GM12891 (cell line): Measurements from ENCODE around the gene TTC13.
A peak's percentile ranks its signal among the peaks of the same experiment; 100 is the strongest.

Experiments
- DNase-seq: peaks from one replicate; pipeline ENCODE4 v3.0.0; 2011; ENCODE audit warnings: low spot score; ENCODE audit not compliant: insufficient read length
- FAIRE-seq: peaks from 2 replicates; lab custom pipeline; 2011; peaks lifted over from hg19 to GRCh38; lab: Jason Lieb, UNC
- PAX5 ChIP-seq: IDR thresholded peaks from 2 replicates; pipeline ENCODE4 v1.6.1; 2011; ENCODE audit warnings: low read length, moderate library complexity, mild to moderate bottlenecking; ENCODE audit not compliant: insufficient read depth, severe bottlenecking
- POLR2A ChIP-seq: IDR thresholded peaks from 2 replicates; pipeline ENCODE4 v1.6.1; 2011; ENCODE audit warnings: low read depth, low read length, control low read depth
- POLR2AphosphoS5 ChIP-seq: IDR thresholded peaks from 2 replicates; pipeline ENCODE4 v1.6.1; 2011; ENCODE audit warnings: low read depth, low read length, control low read depth
- POU2F2 ChIP-seq: IDR thresholded peaks from 2 replicates; pipeline ENCODE4 v1.6.1; 2011; ENCODE audit warnings: low read depth, mild to moderate bottlenecking, control low read depth, low read length, moderate library complexity
- SPI1 ChIP-seq: IDR thresholded peaks from 2 replicates; pipeline ENCODE4 v1.6.1; 2011; ENCODE audit warnings: low read depth, low read length, control low read depth
- TAF1 ChIP-seq: IDR thresholded peaks from 2 replicates; pipeline ENCODE4 v1.6.1; 2011; ENCODE audit warnings: low read depth, low read length, control low read depth

TTC13 gene

DNA sequence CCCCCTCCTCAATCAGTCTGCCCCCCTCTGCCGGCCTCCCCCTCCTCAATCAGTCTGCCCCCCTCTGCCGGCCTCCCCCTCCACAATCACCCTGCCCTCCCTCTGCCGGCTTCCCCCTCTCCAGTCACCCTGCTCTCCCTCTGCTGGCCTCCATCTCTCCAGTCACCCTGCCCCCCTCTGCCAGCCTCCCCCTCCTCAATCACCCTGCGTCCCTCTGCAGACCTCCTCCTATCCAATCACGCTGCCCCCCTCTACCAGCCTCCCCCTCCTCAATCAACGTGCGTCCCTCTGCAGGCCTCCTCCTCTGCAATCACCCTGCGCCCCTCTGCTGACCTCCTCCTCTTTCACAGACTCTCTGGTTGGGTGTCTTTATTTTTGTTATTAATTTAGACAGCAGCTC lies 98.9 kb downstream of the TTC13 start:
- no peak for DNase-seq
- TF ChIP-seq TAF1 (no peak), POLR2AphosphoS5 (no peak), SPI1 (no peak), POU2F2 (no peak), POLR2A (no peak), PAX5 (no peak)

DNA sequence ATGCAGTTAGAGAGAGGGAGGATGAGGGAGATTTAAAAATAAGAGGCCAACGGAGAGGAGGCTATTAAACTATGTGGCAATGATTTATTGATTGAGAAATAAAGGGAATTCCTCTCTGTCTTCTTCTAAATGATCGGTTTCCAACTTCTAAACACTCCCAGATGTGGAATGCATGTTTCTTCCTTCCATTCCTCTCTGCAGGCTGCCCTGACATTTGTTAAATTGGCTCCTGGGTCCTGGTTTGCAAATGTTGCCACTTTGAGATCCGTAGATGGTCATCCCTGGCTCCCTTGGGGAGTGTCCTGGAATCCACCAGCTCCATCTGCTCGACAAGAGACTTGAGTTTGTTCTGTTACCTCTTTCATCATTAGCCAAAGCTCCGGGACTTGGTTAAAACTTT lies 100.1 kb downstream of the TTC13 start:
- FAIRE-seq, result no peak
- TF ChIP-seq POLR2A (no peak), POU2F2 (no peak), POLR2AphosphoS5 (no peak), TAF1 (no peak), PAX5 (no peak), SPI1 (no peak)
- no peak for DNase-seq

More for the DNA sequence above, 98.9 kb downstream of the TTC13 start:
- FAIRE-seq, result no peak

DNA sequence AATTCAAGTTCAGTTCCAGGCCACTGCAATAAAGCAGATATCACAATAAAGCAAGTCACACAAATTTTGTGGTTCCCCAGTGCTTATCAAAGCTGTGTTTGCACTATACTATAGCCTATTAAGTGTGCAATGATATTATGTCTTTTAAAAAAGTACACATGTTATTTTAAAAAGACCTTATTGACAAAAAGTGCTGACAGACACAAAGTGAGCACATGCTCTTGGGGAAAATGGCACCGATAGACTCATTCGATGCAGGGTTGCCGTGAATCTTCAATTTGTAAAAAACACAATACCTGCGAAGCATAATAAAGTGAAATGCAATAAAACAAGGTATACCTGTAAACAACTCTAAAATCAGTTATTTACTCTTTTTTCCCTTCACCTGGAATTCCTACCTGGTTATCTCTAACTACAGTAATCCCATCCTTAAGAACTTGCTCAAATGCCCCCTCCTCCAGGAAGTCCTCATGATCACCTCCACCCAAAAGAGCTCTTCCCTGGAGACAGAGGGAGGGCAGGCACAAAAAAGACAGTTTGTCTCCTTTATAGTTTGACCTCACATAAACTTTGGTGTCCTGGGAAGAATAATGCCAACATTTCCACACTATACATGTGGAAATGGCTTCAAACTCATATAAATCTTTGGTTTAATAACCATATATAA lies 100.6 kb downstream of the TTC13 start:
- no peak for TF ChIP-seq SPI1
- TF ChIP-seq POU2F2, result no peak
- TF ChIP-seq PAX5, result no peak
- TF ChIP-seq TAF1, result no peak
- no peak for TF ChIP-seq POLR2A
- no peak for TF ChIP-seq POLR2AphosphoS5
- no peak for DNase-seq
- FAIRE-seq, result no peak

DNA sequence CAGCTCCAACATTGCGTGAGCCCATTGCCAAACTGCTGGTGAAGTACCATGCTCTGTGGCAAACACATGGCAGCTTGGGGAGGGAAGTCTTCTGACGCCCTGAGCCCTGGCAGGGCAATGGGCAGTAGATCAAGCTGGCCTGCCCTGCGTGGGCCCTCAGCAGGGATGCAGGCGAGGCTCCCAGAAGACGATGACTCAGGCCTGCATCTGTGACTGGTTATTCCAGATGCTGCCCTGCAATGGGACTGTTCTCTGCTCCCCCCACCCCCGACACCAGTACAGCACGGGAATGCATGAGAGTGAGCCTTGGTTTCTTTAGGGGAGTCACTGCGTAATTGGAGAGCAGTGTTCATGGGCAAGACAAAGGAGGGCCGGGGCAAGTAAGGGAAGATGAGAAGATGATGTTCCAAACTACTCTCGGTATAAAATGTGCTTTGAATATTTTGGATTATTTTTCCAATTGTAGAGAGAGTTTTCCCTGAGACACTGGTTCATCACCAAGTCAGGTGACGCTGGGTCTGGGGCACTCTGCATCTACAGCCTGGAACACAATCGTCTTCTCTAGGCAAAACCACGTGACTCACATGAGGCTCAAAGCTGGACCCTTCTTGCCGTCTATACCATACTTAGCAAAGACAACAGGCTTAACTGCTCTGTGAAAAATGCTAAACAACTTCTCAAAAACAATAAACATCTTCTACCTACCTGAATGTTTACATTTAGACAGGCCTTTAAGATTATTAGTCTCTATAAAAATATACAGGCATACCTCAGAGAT lies 101.3 kb downstream of the TTC13 start:
- FAIRE-seq (no peak), DNase-seq (no peak)
- TF ChIP-seq PAX5, result no peak
- TF ChIP-seq POU2F2, result no peak
- TF ChIP-seq POLR2A, result no peak
- no peak for TF ChIP-seq POLR2AphosphoS5
- TF ChIP-seq TAF1, result no peak
- TF ChIP-seq SPI1, result no peak

DNA sequence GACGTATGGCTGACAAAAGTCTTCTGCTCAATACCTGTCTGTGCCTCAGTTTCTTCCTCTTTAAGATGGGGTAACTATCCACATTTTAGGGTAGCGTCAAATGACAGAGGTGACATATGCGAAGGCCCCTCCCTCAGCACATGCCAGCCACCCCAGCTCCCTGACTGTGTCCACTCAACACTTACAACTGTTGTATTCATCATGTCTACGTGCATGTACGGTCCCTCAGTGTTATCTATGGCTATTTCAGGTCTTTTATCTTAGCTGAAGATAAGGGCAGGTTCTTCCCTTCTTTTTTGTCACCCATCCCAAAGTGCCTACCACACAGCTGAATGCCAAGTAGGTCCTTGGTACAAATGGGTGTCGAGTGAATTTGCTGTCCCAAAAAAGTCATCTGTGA lies 102.0 kb downstream of the TTC13 start:
- FAIRE-seq (no peak), DNase-seq (no peak)
- no peak for TF ChIP-seq POLR2A
- TF ChIP-seq POLR2AphosphoS5, result no peak
- no peak for TF ChIP-seq SPI1
- no peak for TF ChIP-seq PAX5
- no peak for TF ChIP-seq TAF1
- no peak for TF ChIP-seq POU2F2

DNA sequence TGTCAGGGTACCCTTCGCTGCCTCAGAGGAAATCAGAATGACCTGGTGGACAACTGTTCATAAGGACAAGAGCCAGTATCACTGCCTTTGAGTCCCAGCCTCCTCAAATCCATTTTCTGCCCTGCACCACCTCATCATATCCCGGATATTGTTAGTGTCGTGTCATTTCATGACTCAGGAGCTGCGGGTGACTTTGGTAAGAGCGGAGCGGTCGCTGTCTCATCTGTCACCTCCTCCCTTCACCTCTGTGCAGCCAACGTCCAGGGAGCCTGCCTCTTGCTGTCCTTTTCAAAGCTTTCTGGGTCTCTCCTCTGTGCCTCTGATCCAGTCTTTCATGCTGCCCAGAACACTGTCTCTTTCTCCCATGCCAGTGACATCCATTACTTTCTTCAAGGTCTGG lies 103.3 kb downstream of the TTC13 start:
- TF ChIP-seq POLR2AphosphoS5 (no peak), PAX5 (no peak), SPI1 (no peak), POLR2A (no peak), TAF1 (no peak), POU2F2 (no peak)
- DNase-seq (no peak), FAIRE-seq (no peak)

DNA sequence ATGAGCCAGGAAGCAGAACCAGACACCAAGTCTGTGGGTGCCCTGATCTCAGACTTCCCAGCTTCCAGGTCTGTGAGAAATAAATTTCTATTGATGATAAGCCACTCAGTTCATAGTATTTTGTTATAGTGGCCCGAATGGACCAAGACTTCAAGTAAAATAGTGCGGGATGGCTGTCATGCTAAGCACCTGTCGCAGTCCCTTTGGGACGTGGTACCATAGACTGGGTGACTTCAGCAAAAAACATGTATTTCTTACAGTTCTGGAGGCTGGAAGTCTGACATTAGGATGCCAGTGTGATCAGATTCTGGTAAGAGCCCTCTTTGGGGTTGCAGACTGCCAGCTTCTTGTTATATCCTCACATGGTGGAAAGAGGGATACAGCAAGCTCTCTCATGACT lies 107.7 kb downstream of the TTC13 start:
- no peak for FAIRE-seq
- no peak for TF ChIP-seq TAF1
- no peak for TF ChIP-seq POU2F2
- TF ChIP-seq PAX5, result no peak
- no peak for TF ChIP-seq SPI1
- no peak for TF ChIP-seq POLR2AphosphoS5
- no peak for TF ChIP-seq POLR2A
- DNase-seq, result no peak

DNA sequence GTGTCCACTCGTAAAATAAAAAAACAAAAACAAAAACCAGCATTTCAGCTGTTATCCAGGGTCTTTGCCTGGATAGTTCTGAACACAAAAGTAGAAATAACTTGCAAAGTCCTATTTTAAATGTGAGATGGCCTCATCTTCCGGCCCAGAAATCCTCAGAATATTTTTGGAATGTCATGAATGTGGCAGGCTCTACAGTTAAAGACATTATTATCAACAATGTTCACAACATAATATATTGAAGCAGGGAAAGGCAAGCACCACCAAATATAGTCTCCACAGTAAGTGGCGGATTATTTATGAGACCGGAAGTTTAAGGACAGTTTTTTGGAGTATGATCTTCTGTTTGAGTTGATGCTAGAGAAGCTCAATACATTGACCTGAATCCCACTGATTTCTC lies 109.2 kb downstream of the TTC13 start:
- TF ChIP-seq SPI1, result no peak
- no peak for TF ChIP-seq TAF1
- no peak for DNase-seq
- FAIRE-seq, result no peak

DNA sequence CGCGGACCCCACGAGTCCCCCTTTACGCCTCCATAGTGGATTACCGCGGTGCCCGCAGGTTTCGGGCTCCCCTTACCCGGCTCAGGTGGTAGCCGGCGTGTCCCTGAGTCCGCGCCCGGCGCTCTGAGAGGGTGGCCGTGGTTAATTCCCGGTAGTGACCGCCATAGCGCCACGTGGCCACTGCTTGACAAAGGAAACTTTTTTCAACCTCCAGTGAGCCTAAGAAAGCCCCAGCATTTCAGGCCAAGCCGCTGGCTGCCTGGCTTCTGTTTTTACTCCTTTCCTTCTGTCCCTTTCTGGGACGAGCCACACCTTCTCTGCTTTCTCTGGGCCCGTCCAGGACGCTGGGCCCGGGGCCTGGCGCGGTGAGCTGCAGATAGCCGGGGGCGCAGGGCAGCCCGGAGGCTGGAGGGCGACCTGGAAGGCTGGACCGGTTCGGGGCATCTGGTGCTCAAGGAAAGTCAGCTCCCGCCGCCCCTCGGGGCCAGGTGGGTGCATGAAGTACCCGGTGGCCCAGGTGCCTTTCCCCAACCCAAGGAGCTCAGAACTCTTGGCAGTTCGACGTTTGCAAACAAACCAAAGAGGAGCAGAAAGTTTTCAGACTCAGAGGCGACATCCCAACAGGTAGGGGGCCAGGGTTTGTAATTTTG lies 109.8 kb downstream of the TTC13 start:
- DNase-seq (peak; percentile 24), FAIRE-seq (no peak)
- TF ChIP-seq POLR2A (no peak), POU2F2 (no peak), POLR2AphosphoS5 (no peak), TAF1 (no peak), PAX5 (no peak)
